Skeletal muscle tissue (tissue), 4 donors: ENCODE results near the gene MALL. TPM values are rescaled to one million over a fixed set of nuclear protein-coding genes. Genes with fewer than 3 reads are reported as not detected.
"Not testable (repeated sequence)": the region's sequence is repeated elsewhere in the genome, so short reads cannot be mapped to it uniquely, and the experiment has no call there.

Experiments
- H3K27ac ChIP-seq: one replicate; pipeline ENCODE4 v1.7.0; 2013; ENCODE audit warnings: mild to moderate bottlenecking, low read depth, low read length, inconsistent platforms
- H3K27me3 ChIP-seq, 3 donors: one replicate each; pipeline ENCODE4 v1.7.0; 2013; ENCODE audit warnings: low read length in 3 of 3; ENCODE audit not compliant: control insufficient read depth in 3 of 3, insufficient read depth in 3 of 3
- H3K36me3 ChIP-seq, 3 donors: one replicate each; pipeline ENCODE4 v1.7.0; 2013; ENCODE audit warnings: low read length in 3 of 3; ENCODE audit not compliant: control insufficient read depth in 3 of 3, insufficient read depth in 3 of 3
- H3K4me1 ChIP-seq, 3 donors: one replicate each; pipeline ENCODE4 v1.7.0; 2013; ENCODE audit warnings: low read length in 3 of 3, mild to moderate bottlenecking in 3 of 3; ENCODE audit not compliant: control insufficient read depth in 3 of 3, insufficient read depth in 3 of 3
- H3K4me3 ChIP-seq, 3 donors: one replicate each; pipeline ENCODE4 v1.7.0; 2013; ENCODE audit warnings: low read length in 3 of 3
- H3K9ac ChIP-seq, 3 donors: one replicate each; pipeline ENCODE4 v1.7.0; 2013; ENCODE audit warnings: low read length in 3 of 3, mild to moderate bottlenecking in 3 of 3, moderate library complexity in 2 of 3, low read depth in 1 of 3
- H3K9me3 ChIP-seq, 3 donors: one replicate each; pipeline ENCODE4 v1.7.0; 2013; ENCODE audit warnings: low read length in 3 of 3; ENCODE audit not compliant: control insufficient read depth in 3 of 3
- total RNA-seq: library from RNA; depleted of rRNA; stranded (reverse); fragments of >200 nt; gene quantifications from one replicate; pipeline ENCODE4 v1.2.3, GENCODE V29; 2014
- donor health status: Osteomylitis.

Gene MALL
- total RNA-seq, result 8.9 TPM

GRCh38 chr2:110115291-110116032 is at the start of gene MALL:
Gene MALL (minus strand): TSS chr2:110115822. CDS start chr2:110115792, 30 bp downstream.
- H3K4me1 ChIP-seq, result peaks cover 11 to 25% (median 16%) of the 10 kb centered on the region in 3 donors
- H3K27ac ChIP-seq, result peak within 1 kb of the TSS; percentile 65

GRCh38 chr2:110157153-110157793 is 41.7 kb upstream of the MALL start:
- H3K4me1 ChIP-seq, result no peaks in the 10 kb centered on the region
- no peaks in the 10 kb centered on the region for H3K27me3 ChIP-seq
- H3K9ac ChIP-seq, result no peak overlapping the region
- no peak overlapping the region for H3K27ac ChIP-seq
- no peak overlapping the region for H3K4me3 ChIP-seq
- H3K36me3 ChIP-seq, result peaks cover 4 to 46% (median 33%) of the 10 kb centered on the region in 3 donors
- H3K9me3 ChIP-seq, result no peaks in the 10 kb centered on the region

More at GRCh38 chr2:110115291-110116032, at the start of gene MALL:
- H3K4me3 ChIP-seq, result peak within 1 kb of the TSS; percentile 2 to 67 (median 51)
- no peaks in the 10 kb centered on the region for H3K36me3 ChIP-seq
- H3K9me3 ChIP-seq, result no peaks in the 10 kb centered on the region
- H3K9ac ChIP-seq, result peak within 1 kb of the TSS; percentile 32 to 68 (median 65)
- H3K27me3 ChIP-seq, result peaks cover 23 to 42% (median 41%) of the 10 kb centered on the region in 3 donors

GRCh38 chr2:110154828-110155227 is 39.2 kb upstream of the MALL start:
- not testable (repeated sequence) for H3K9ac ChIP-seq, H3K9me3 ChIP-seq, H3K27ac ChIP-seq, H3K4me1 ChIP-seq, H3K4me3 ChIP-seq, H3K27me3 ChIP-seq
- peaks cover 0 to 35% (median 19%) of the 10 kb centered on the region in 3 donors for H3K36me3 ChIP-seq

- H3K27ac ChIP-seq, H3K27me3 ChIP-seq, H3K4me1 ChIP-seq, H3K9me3 ChIP-seq, H3K9ac ChIP-seq, H3K4me3 ChIP-seq: not testable (repeated sequence)
- peaks cover 5 to 37% (median 22%) of the 10 kb centered on the region in 3 donors for H3K36me3 ChIP-seq
Observed at GRCh38 chr2:110154188-110154587, 38.6 kb upstream of the MALL start.

- no peak overlapping the region for H3K27ac ChIP-seq
- no peaks in the 10 kb centered on the region for H3K27me3 ChIP-seq
- no peak overlapping the region for H3K4me3 ChIP-seq
- H3K4me1 ChIP-seq, result no peaks in the 10 kb centered on the region
- H3K9me3 ChIP-seq, result no peaks in the 10 kb centered on the region
- H3K9ac ChIP-seq, result no peak overlapping the region
- H3K36me3 ChIP-seq, result peaks cover 6 to 34% (median 21%) of the 10 kb centered on the region in 3 donors
Observed at GRCh38 chr2:110153416-110153815, 37.8 kb upstream of the MALL start.

GRCh38 chr2:110152943-110153342 is 37.3 kb upstream of the MALL start:
- Histone ChIP-seq H3K9ac (no peak overlapping the region), H3K27ac (no peak overlapping the region), H3K36me3 (peaks cover 6 to 33% (median 17%) of the 10 kb centered on the region in 3 donors)

GRCh38 chr2:110149330-110150220 is 34.0 kb upstream of the MALL start:
- H3K9me3 ChIP-seq, result no peaks in the 10 kb centered on the region
- H3K4me3 ChIP-seq, result no peak overlapping the region
- H3K36me3 ChIP-seq, result peaks cover 11 to 39% (median 18%) of the 10 kb centered on the region in 3 donors
- H3K27me3 ChIP-seq, result no peaks in the 10 kb centered on the region
- no peaks in the 10 kb centered on the region for H3K4me1 ChIP-seq
- no peak overlapping the region for H3K9ac ChIP-seq
- no peak overlapping the region for H3K27ac ChIP-seq

More at GRCh38 chr2:110152943-110153342, 37.3 kb upstream of the MALL start:
- no peaks in the 10 kb centered on the region for H3K4me1 ChIP-seq
- H3K27me3 ChIP-seq, result no peaks in the 10 kb centered on the region
- no peak overlapping the region for H3K4me3 ChIP-seq
- no peaks in the 10 kb centered on the region for H3K9me3 ChIP-seq

GRCh38 chr2:110146945-110147332 is 31.3 kb upstream of the MALL start:
- Histone ChIP-seq H3K4me1 (no peaks in the 10 kb centered on the region), H3K9ac (no peak overlapping the region), H3K36me3 (peaks cover 25 to 55% (median 35%) of the 10 kb centered on the region in 3 donors)

GRCh38 chr2:110146183-110146944 is 30.7 kb upstream of the MALL start:
- H3K4me1 ChIP-seq, result no peaks in the 10 kb centered on the region
- no peaks in the 10 kb centered on the region for H3K27me3 ChIP-seq
- no peak overlapping the region for H3K27ac ChIP-seq
- H3K36me3 ChIP-seq, result peaks cover 25 to 55% (median 35%) of the 10 kb centered on the region in 3 donors
- no peak overlapping the region for H3K9ac ChIP-seq
- no peak overlapping the region for H3K4me3 ChIP-seq
- no peaks in the 10 kb centered on the region for H3K9me3 ChIP-seq

More at GRCh38 chr2:110146945-110147332, 31.3 kb upstream of the MALL start:
- H3K4me3 ChIP-seq, result no peak overlapping the region
- H3K27me3 ChIP-seq, result no peaks in the 10 kb centered on the region
- H3K27ac ChIP-seq, result no peak overlapping the region
- H3K9me3 ChIP-seq, result no peaks in the 10 kb centered on the region
